HG02642 (cell line): ENCODE measurements around the gene NCAN.

Source experiments
- ATAC-seq: cut with Tn5 transposase; IDR thresholded peaks from one replicate; pipeline ENCODE4 v1.9.1; 2021; ENCODE audit warnings: mild to moderate bottlenecking; ENCODE audit not compliant: unreplicated experiment, poor library complexity

NCAN gene

GRCh38 chr19:19258589-19259338 lies 47.0 kb downstream of the NCAN start:
- no peak for ATAC-seq

DNA sequence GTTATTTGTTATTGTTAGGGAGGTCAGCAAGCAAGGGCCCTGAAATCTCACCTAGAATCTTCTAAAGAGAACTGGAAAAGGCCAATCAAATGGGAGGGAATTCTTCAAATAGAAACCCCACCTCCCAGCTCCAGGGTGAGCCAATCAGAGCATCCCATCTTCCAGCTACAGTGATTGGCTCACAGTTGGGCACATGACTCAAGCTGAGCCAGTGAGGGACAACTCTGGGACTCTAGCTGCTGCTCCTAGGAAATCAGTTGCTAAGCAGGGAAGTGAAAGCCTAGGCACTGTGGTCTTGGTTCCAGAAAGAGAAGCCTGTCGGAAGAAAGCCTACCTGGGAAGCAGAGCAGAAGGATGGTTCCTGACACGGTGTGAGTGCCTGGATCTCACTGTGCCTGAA lies 48.0 kb downstream of the NCAN start:
- no peak for ATAC-seq

DNA sequence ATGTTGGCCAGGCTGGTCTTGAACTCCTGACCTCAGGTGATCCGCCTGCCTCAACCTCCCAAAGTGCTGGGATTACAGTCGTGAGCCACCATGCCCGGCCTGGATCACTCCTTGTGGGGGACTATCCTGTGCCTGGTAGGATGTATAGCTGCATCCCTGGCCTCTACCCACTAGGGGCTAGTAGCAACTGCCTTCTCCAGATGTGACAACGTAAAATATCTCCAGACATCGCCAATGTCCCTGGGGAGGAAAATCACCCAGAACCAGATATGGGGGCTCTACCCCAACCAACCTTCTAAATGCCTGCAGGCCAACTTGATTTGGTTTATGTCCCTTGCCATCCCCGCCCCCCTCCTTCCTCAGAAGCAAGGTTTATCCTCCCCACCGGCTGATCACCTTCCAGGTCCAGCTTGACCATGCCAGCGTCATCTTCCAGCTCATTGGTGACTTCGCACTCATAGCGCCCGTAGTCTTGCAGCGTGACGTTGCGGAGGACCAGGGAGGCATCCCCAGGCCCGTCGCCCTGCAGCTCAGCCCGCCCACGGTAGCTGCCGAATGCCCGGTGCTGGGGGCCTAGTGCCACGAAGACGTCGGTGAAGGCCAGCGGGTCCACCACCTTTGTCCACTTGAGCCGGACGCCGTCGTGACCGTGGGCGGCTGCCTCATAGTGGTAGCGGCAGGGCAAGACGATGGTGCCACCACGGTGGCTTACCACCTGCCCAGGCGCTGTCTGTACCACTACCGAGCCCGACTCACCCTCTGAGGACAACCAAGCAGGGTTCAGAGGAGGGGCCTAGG lies 48.9 kb downstream of the NCAN start:
- ATAC-seq, result no peak

GRCh38 chr19:19261350-19262189 lies 49.8 kb downstream of the NCAN start:
- no peak for ATAC-seq

GRCh38 chr19:19262190-19263057 lies 50.7 kb downstream of the NCAN start:
- no peak for ATAC-seq

DNA sequence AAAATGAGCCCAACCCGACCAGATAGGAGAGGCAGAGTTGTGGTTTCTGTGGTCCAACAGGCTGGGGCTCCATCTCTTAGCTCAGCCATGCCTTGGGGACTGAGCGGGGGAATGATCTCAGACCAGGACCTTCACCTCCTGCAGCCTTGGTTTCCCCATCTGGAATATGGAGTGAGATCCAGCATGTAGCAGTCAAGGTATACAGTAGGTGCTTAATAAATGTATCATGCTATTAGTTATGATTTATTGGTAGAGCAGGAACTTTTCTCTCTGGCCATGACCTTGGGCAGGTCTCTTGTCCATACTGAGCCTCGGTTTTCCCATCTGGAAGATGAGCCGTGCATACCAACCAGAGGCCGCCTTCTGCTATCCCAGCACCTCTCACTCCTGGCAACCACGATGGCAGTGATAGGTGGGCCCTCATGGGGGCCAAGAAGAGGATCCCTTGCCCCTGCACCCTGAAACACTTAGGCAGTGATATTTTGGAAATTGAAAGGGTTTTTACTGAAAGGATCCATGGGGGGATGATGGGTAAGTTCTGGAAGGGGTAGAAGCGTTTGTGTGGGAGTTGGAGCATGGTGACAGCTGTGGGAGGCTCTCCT lies 52.2 kb downstream of the NCAN start:
- ATAC-seq, result no peak

DNA sequence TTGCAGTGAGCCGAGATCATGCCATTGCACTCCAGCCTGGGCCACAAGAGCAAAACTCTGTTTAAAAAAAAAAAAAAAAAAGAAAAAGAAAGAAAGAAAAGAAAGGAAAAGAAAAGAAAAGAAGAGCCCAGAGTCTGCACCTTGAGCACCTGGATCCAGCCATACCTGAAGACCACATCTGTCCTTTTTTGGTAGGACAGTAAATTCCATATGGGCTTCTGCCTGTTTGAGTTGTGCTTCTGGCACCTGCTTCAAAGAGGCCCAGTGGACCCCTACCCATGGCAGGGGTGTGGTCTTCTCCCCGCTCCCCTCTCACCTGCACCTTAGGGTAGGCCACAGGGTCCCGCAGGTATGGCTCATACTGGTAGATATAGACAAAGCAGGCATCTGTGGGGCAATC lies 55.5 kb downstream of the NCAN start:
- ATAC-seq, result no peak

GRCh38 chr19:19268453-19269385 lies 57.0 kb downstream of the NCAN start:
- no peak for ATAC-seq

GRCh38 chr19:19269952-19270694 lies 58.4 kb downstream of the NCAN start:
- no peak for ATAC-seq

DNA sequence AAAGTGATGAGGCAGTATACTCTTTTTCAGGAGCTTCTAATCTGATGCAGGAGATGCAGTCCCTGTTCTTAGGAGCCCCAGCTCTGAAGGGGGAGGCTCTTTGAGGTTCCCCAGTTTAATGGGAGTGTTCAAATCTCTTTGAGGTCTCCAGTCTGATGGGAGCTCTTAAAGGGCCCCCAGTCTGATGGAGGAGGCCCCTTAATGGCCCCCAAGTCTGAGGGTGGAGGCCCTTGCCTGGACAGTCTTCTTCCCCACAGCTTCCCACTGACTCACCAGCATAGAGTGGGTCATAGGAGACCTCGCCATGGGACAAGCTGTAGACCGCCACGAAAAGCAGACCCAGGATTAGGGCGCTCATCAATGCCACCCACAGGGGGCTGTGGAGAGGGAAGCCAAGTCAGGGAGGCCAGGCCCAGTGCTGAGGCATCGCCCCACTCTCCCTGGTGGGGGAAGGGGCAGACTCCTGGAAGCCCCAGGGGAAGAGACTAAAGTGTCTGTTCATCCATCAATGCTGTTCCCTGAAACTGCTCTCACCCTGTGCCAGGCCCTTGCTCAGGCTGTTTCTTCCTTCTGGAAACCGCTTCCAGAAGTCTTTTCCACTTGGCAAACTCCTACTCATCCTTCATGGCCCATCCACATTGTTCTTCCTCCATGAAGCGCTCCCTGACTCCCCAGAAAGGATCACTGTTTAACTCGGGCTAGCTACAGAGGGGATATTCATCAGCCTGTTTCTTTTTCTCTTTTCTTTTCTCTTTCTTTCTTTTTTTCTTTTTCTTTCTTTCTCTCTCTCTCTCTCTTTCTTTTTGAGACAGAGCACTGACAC lies 59.2 kb downstream of the NCAN start:
- no peak for ATAC-seq

GRCh38 chr19:19271828-19272599 lies 60.3 kb downstream of the NCAN start:
- ATAC-seq, result no peak

DNA sequence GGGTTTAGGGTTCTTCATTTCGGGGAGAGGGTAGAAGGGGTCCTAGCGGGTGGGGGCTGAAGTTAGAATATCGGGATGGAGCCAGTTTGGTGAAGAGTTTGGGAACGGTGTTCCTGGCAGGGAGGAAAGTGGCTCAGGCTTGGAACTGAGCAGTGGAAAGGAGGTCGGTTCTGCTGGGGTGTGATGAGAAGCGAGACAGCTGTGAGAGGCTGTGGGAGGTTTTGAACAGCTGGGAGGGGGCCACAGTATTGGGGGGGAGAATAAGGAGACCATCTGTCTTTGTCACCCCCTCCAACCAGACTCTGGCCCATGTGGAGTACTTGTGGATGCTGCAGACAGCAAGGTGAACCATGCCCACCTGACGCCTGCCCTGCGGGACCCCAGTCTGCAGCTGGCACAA lies 62.4 kb downstream of the NCAN start:
- no peak for ATAC-seq

DNA sequence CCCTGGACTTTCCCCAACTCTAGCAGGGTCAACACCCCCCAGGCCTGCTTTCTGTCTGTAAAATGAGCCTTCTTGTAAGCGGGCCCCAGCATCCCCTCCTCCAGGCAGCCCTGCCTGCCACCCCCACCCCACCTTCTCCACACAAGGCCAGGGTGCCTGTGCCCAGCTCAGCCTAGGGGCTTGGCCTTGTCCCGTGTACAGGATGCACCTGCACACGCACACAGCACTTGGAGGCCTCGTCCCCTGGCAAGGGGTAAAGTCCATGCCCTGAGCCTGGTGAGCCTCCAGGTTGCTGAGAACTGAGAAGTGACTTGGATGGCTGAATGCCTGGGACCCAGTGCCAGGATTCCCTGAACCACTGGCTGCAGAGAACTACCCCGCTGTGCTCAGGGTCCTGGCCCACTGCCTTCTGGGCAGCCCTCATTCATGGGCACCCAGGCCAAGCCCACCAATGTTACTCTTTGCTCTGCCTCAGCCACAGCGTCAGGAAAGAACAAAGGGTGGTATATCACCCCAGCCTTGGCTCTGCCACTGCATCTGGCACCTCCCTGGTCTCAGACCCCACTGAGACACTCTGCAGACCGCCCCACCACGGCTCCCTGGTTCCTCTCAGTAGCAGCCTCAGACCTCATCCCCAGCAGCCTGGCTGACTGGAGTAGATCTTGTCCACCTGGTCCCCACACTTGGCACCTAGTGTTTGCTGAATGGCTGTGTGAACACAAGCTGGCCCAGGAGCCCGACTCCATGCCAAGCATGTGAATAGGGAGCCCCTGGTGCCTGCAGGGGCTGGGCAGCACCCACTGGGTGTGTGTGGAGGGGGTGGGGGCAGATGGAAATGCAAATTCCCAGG lies 63.2 kb downstream of the NCAN start:
- ATAC-seq, result no peak

GRCh38 chr19:19276386-19276785 lies 64.6 kb downstream of the NCAN start:
- ATAC-seq, result no peak

GRCh38 chr19:19276851-19277250 lies 65.1 kb downstream of the NCAN start:
- ATAC-seq, result no peak
